BE2C (cell line): ENCODE results near the gene CASZ1.

ENCODE experiments used
- DNase-seq: peaks from one replicate; pipeline ENCODE4 v3.0.0-alpha.2; 2020
- H3K27me3 ChIP-seq: fragments of 250-450 bp; sonication (Bioruptor Pico); 2 replicates; pipeline ENCODE4 v1.5.1; 2020; ENCODE audit warnings: mild to moderate bottlenecking
- H3K36me3 ChIP-seq: fragments of 250-450 bp; sonication (Bioruptor Pico); 2 replicates; pipeline ENCODE4 v1.5.1; 2020; ENCODE audit warnings: mild to moderate bottlenecking
- H3K4me1 ChIP-seq: fragments of 250-450 bp; sonication (Bioruptor Pico); 2 replicates; pipeline ENCODE4 v1.5.1; 2020
- H3K4me3 ChIP-seq: 2 replicates; pipeline ENCODE4 v1.5.1; 2011; ENCODE audit warnings: low read depth, low read length
- H3K9me3 ChIP-seq: fragments of 250-450 bp; sonication (Bioruptor Pico); 2 replicates; pipeline ENCODE4 v1.5.1; 2020
- CTCF ChIP-seq: IDR thresholded peaks from 2 replicates; pipeline ENCODE4 v1.5.1; 2012; ENCODE audit warnings: mild to moderate bottlenecking, low read depth, low read length

The CASZ1 gene

GRCh38 chr1:10830961-10831668 is 34.7 kb upstream of the CASZ1 start:
- Histone ChIP-seq H3K27me3 (no peaks in the 10 kb centered on the region), H3K4me1 (no peaks in the 10 kb centered on the region), H3K4me3 (no peak overlapping the region), H3K9me3 (no peaks in the 10 kb centered on the region), H3K36me3 (no peaks in the 10 kb centered on the region)
- no peak for TF ChIP-seq CTCF
- no peak for DNase-seq

- no peak for TF ChIP-seq CTCF
- Histone ChIP-seq H3K27me3 (no peaks in the 10 kb centered on the region), H3K36me3 (no peaks in the 10 kb centered on the region), H3K4me3 (no peak overlapping the region), H3K9me3 (no peaks in the 10 kb centered on the region), H3K4me1 (no peaks in the 10 kb centered on the region)
- no peak for DNase-seq
Observed at GRCh38 chr1:10829965-10830515, 33.6 kb upstream of the CASZ1 start.

GRCh38 chr1:10829067-10829818 is 32.8 kb upstream of the CASZ1 start:
- Histone ChIP-seq H3K4me1 (no peaks in the 10 kb centered on the region), H3K27me3 (no peaks in the 10 kb centered on the region), H3K9me3 (no peaks in the 10 kb centered on the region), H3K36me3 (no peaks in the 10 kb centered on the region), H3K4me3 (no peak overlapping the region)
- TF ChIP-seq CTCF, result no peak
- no peak for DNase-seq

GRCh38 chr1:10827377-10828333 is 31.2 kb upstream of the CASZ1 start:
- Histone ChIP-seq H3K4me1 (no peaks in the 10 kb centered on the region), H3K27me3 (no peaks in the 10 kb centered on the region), H3K4me3 (no peak overlapping the region), H3K36me3 (no peaks in the 10 kb centered on the region), H3K9me3 (no peaks in the 10 kb centered on the region)
- no peak for DNase-seq
- TF ChIP-seq CTCF, result no peak

GRCh38 chr1:10825592-10825991 is 29.1 kb upstream of the CASZ1 start:
- Histone ChIP-seq H3K27me3 (no peaks in the 10 kb centered on the region), H3K4me3 (no peak overlapping the region), H3K9me3 (no peaks in the 10 kb centered on the region), H3K36me3 (no peaks in the 10 kb centered on the region), H3K4me1 (no peaks in the 10 kb centered on the region)
- no peak for DNase-seq
- TF ChIP-seq CTCF, result no peak
